ENCODE results near the gene PRSS2. TPM values are rescaled to one million over a fixed set of nuclear protein-coding genes. Genes with fewer than 3 reads are reported as not detected.
A peak's percentile ranks its signal among the peaks of the same experiment; 100 is the strongest.
"Not testable (repeated sequence)": the region's sequence is repeated elsewhere in the genome, so short reads cannot be mapped to it uniquely, and the experiment has no call there.

The PRSS2 gene
- total RNA-seq, 2 experiments from 2014 or later: not detected

DNA sequence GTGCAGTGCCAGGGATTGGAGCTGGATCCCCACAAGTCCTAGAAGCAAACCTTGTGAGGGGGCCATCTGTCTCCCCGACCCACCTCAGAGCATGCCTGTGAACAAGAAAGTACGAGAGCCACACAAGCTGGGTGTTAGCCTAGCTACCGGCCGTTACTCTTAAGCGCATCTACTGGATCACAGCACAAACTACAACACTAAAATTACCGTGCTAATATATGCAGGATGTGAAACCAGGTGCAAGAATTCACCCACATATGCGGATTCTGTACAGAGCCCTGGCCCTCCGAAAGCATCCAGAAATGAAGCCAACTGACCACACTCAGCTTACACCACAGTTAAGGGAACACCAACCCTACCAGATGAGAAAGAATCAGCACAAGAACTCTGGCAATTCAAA lies 37.5 kb upstream of the PRSS2 start:
- Histone ChIP-seq H3K27ac (ENCODE audit: low read depth in 1 of 2, low read length in 2 of 2) (no peak overlapping the region), H3K4me3 (ENCODE audit: low read length) (no peak overlapping the region), H3K36me3 (ENCODE audit: insufficient read depth, low read length) (no peaks in the 10 kb centered on the region), H3K27me3 (ENCODE audit: control insufficient read depth in 1 of 2, insufficient read depth in 2 of 2, low read length in 2 of 2) (no peaks in the 10 kb centered on the region), H3K9me3 (ENCODE audit: control insufficient read depth in 1 of 2, insufficient read depth in 1 of 2, low read length in 2 of 2) (no peaks in the 10 kb centered on the region), H3K4me1 (ENCODE audit: insufficient read depth, low read length) (no peaks in the 10 kb centered on the region)
- H3K9me3 Mint-ChIP-seq: no peaks in the 10 kb centered on the region
- ATAC-seq (ENCODE audit: poor library complexity) (no peak), DNase-seq (no peak)
- no peaks in the 10 kb centered on the region for H3K4me1 Mint-ChIP-seq (ENCODE audit: low read depth)
- no peaks in the 10 kb centered on the region for H3K27me3 Mint-ChIP-seq
- intact Hi-C loops (cut with DNase I, micrococcal nuclease): no loop called here
- no peak overlapping the region for H3K4me3 Mint-ChIP-seq
- H3K36me3 Mint-ChIP-seq (ENCODE audit: low read depth): no peaks in the 10 kb centered on the region
- TF ChIP-seq, protein P1, sequence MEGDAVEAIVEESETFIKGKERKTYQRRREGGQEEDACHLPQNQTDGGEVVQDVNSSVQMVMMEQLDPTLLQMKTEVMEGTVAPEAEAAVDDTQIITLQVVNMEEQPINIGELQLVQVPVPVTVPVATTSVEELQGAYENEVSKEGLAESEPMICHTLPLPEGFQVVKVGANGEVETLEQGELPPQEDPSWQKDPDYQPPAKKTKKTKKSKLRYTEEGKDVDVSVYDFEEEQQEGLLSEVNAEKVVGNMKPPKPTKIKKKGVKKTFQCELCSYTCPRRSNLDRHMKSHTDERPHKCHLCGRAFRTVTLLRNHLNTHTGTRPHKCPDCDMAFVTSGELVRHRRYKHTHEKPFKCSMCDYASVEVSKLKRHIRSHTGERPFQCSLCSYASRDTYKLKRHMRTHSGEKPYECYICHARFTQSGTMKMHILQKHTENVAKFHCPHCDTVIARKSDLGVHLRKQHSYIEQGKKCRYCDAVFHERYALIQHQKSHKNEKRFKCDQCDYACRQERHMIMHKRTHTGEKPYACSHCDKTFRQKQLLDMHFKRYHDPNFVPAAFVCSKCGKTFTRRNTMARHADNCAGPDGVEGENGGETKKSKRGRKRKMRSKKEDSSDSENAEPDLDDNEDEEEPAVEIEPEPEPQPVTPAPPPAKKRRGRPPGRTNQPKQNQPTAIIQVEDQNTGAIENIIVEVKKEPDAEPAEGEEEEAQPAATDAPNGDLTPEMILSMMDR (IDR thresholded peaks at IDR 0.05): no peak
- no peak overlapping the region for H3K27ac Mint-ChIP-seq
- ChIA-PET CTCF (no interaction called here), POLR2A (no interaction called here)

DNA sequence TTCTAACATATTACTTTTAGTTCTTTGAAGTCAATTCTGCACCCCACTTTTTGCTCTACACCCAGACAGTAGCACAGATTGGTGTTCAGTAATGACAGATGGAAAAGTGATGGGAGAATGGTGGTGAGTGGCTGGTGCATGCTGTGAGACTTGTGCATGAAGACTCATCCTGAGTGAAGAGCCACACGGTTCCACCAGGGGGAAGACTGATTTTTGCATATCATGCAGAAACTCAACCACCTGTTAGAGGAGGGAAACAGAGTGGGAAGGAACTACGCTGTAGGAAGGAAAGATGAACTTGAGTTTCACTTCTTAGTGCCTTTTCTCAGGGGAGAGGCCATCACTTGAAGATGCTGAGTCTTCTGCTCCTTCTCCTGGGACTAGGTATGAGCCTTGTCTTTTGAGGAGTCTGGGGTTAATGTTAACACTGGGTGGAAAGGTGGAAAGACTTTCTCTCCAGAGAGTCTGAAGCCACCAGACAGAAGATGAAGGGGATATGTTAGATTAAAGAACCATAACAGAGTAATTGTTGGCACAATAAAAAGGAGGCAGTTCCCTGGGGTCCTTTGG lies 30.8 kb upstream of the PRSS2 start:
- peak in 3 of 14 experiments; percentile 21 to 49 (median 46) for DNase-seq
- Mint-ChIP-seq H3K4me3 (peak overlapping the region; percentile 67), H3K4me1 (ENCODE audit: low read depth) (peaks cover 5% of the 10 kb centered on the region), H3K36me3 (ENCODE audit: low read depth) (no peaks in the 10 kb centered on the region), H3K9me3 (no peaks in the 10 kb centered on the region), H3K27me3 (no peaks in the 10 kb centered on the region), H3K27ac (peak overlapping the region; percentile 34)
- intact Hi-C loops (cut with DNase I, micrococcal nuclease): loop anchor here in 1 of 2 experiments (2.0 kb wide), 1 partner anchor 73 kb away; no protein-coding TSS in a partner anchor
- ATAC-seq (ENCODE audit: poor library complexity): peak; percentile 68
- TF ChIP-seq, protein P1 (IDR thresholded peaks at IDR 0.05): no peak
- no peaks in the 10 kb centered on the region for H3K4me1 ChIP-seq (ENCODE audit: insufficient read depth, low read length)
- CTCF ChIA-PET: no interaction called here
- H3K27ac ChIP-seq (ENCODE audit: low read depth in 1 of 2, low read length in 2 of 2): no peak overlapping the region
- H3K4me3 ChIP-seq (ENCODE audit: low read length): peak overlapping the region; percentile 24
- no peaks in the 10 kb centered on the region for H3K9me3 ChIP-seq (ENCODE audit: control insufficient read depth in 1 of 2, insufficient read depth in 1 of 2, low read length in 2 of 2)
- H3K36me3 ChIP-seq (ENCODE audit: insufficient read depth, low read length): no peaks in the 10 kb centered on the region
- POLR2A ChIA-PET: no interaction called here
- H3K27me3 ChIP-seq (ENCODE audit: control insufficient read depth in 1 of 2, insufficient read depth in 2 of 2, low read length in 2 of 2): no peaks in the 10 kb centered on the region

DNA sequence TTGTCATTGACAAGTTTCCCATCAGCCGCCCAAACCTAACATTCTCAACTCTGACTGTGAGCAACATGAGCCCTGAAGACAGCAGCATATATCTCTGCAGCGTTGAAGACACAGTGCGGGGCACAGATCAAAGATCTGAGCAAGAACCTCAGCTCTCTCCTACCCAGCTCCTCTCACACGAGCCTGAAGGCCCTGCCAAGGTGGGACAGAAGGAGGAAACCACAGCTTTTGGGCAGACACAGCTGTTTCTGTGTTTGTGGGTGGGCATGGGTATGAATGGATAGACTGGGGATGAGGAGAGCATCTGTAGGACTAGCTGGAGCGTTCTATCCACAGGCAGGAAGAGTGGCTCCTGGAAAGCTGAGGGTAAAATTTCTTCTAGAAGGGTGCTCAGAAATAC lies 30.0 kb upstream of the PRSS2 start:
- Histone ChIP-seq H3K27me3 (ENCODE audit: control insufficient read depth in 1 of 2, insufficient read depth in 2 of 2, low read length in 2 of 2) (no peaks in the 10 kb centered on the region), H3K4me3 (ENCODE audit: low read length) (peak overlapping the region; percentile 24), H3K36me3 (ENCODE audit: insufficient read depth, low read length) (no peaks in the 10 kb centered on the region), H3K27ac (ENCODE audit: low read depth in 1 of 2, low read length in 2 of 2) (no peak overlapping the region), H3K9me3 (ENCODE audit: control insufficient read depth in 1 of 2, insufficient read depth in 1 of 2, low read length in 2 of 2) (no peaks in the 10 kb centered on the region), H3K4me1 (ENCODE audit: insufficient read depth, low read length) (no peaks in the 10 kb centered on the region)
- intact Hi-C loops (cut with DNase I, micrococcal nuclease): loop anchor here in 1 of 2 experiments (2.0 kb wide), 1 partner anchor 72 kb away; no protein-coding TSS in a partner anchor
- TF ChIP-seq, protein P1 (IDR thresholded peaks at IDR 0.05): no peak
- ChIA-PET CTCF (no interaction called here), POLR2A (interaction anchor here (1.1 kb wide), 1 partner anchor 18 kb away, joined by 4 read pairs; no protein-coding TSS in a partner anchor)
- ATAC-seq (ENCODE audit: poor library complexity) (no peak), DNase-seq (no peak)
- H3K4me3 Mint-ChIP-seq: no peak overlapping the region
- H3K36me3 Mint-ChIP-seq (ENCODE audit: low read depth): no peaks in the 10 kb centered on the region
- H3K4me1 Mint-ChIP-seq (ENCODE audit: low read depth): peaks cover 5% of the 10 kb centered on the region
- H3K27me3 Mint-ChIP-seq: no peaks in the 10 kb centered on the region
- no peak overlapping the region for H3K27ac Mint-ChIP-seq
- no peaks in the 10 kb centered on the region for H3K9me3 Mint-ChIP-seq

DNA sequence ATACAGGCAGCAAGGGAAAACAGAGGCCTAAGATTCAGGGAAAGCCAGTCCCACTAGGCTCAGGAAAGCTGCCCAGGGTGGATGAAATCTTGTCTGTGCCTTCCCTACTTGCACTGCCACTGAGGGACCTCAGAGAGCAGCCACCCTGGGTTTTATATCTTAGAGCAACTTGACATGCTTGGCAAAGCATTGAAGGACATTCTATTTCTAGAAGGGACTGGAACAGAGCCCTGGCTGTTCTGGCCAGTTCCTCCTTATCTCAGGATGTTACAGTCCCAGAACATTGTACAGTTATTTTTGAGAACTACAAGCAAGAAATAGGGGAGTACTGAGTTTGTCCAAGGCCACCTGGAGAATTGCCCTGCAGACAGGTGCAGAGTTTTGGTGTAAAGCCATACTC lies 28.8 kb upstream of the PRSS2 start:
- intact Hi-C loops (cut with DNase I, micrococcal nuclease): loop anchor here in 1 of 2 experiments (2.0 kb wide), 1 partner anchor 71 kb away; no protein-coding TSS in a partner anchor
- H3K36me3 ChIP-seq (ENCODE audit: insufficient read depth, low read length); H3K9me3 ChIP-seq (ENCODE audit: control insufficient read depth in 1 of 2, insufficient read depth in 1 of 2, low read length in 2 of 2); H3K27ac Mint-ChIP-seq; H3K4me1 Mint-ChIP-seq (ENCODE audit: low read depth); ATAC-seq (ENCODE audit: poor library complexity); H3K27ac ChIP-seq (ENCODE audit: low read depth in 1 of 2, low read length in 2 of 2); H3K4me3 Mint-ChIP-seq; H3K27me3 ChIP-seq (ENCODE audit: control insufficient read depth in 1 of 2, insufficient read depth in 2 of 2, low read length in 2 of 2); H3K9me3 Mint-ChIP-seq; H3K4me3 ChIP-seq (ENCODE audit: low read length); H3K4me1 ChIP-seq (ENCODE audit: insufficient read depth, low read length); H3K27me3 Mint-ChIP-seq; CTCF ChIA-PET; H3K36me3 Mint-ChIP-seq (ENCODE audit: low read depth); DNase-seq: not testable (repeated sequence)
- POLR2A ChIA-PET: interaction anchor here (1.1 kb wide), 1 partner anchor 19 kb away, joined by 4 read pairs; no protein-coding TSS in a partner anchor
